Nephron progenitor cell (in vitro differentiated cells): ENCODE data around the gene ACOD1.
"Not testable (repeated sequence)": the region's sequence is repeated elsewhere in the genome, so short reads cannot be mapped to it uniquely, and the experiment has no call there.

Source experiments
- DNase-seq: peaks from one replicate; pipeline ENCODE4 v3.0.0; 2021
- H3K27ac Mint-ChIP-seq: 2 replicates; pipeline ENCODE4 v1.8.0; 2021; ENCODE audit warnings: mild to moderate bottlenecking, moderate library complexity, mixed read lengths
- H3K27me3 Mint-ChIP-seq: 2 replicates; pipeline ENCODE4 v1.8.0; 2021; ENCODE audit warnings: mild to moderate bottlenecking, low read depth, mixed read lengths; ENCODE audit not compliant: poor library complexity
- H3K36me3 Mint-ChIP-seq: 2 replicates; pipeline ENCODE4 v1.8.0; 2021; ENCODE audit warnings: low read depth, mixed read lengths
- H3K4me1 Mint-ChIP-seq: 2 replicates; pipeline ENCODE4 v1.8.0; 2021; ENCODE audit warnings: mixed read lengths
- H3K4me3 Mint-ChIP-seq: 2 replicates; pipeline ENCODE4 v1.8.0; 2021; ENCODE audit warnings: mild to moderate bottlenecking, moderate library complexity, mixed read lengths
- H3K9me3 Mint-ChIP-seq: 2 replicates; pipeline ENCODE4 v1.8.0; 2021; ENCODE audit warnings: mild to moderate bottlenecking, moderate library complexity, mixed read lengths
- TF ChIP-seq, protein P1 (sequence below): fragments of 200-600 bp; sonication (generic); IDR thresholded peaks from 2 replicates; pipeline ENCODE4 v1.5.0; 2021; ENCODE audit warnings: antibody characterized with exemption

Gene ACOD1

DNA sequence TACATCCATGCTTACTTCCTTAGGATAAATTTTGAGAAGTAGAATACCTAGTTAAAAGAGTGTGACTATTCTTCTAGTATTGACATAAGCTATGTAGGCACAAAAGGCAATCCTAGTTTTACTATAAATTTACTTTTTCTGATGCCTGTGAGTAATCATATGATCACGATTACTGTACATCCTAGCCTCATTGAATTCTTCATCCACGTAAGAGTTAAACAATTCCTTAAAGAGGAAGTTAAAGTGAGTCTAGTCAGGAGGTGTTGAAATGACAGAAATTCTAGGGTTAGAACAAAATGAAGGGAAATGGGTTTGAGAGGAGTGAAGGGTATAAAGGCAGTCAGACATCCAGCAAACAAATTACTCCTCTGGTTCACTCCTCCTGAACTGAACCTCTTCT is at the start of gene ACOD1:
TSS of gene ACOD1 (plus strand) at position 363 of the 400 bp plus-strand sequence. CDS start 48 bp downstream, outside the sequence.
- peaks cover 3% of the 10 kb centered on the region for H3K9me3 Mint-ChIP-seq
- no peak within 1 kb of the TSS for H3K27ac Mint-ChIP-seq
- no peak for DNase-seq
- H3K4me1 Mint-ChIP-seq, result no peaks in the 10 kb centered on the region
- H3K4me3 Mint-ChIP-seq, result no peak within 1 kb of the TSS
- TF ChIP-seq, protein P1, sequence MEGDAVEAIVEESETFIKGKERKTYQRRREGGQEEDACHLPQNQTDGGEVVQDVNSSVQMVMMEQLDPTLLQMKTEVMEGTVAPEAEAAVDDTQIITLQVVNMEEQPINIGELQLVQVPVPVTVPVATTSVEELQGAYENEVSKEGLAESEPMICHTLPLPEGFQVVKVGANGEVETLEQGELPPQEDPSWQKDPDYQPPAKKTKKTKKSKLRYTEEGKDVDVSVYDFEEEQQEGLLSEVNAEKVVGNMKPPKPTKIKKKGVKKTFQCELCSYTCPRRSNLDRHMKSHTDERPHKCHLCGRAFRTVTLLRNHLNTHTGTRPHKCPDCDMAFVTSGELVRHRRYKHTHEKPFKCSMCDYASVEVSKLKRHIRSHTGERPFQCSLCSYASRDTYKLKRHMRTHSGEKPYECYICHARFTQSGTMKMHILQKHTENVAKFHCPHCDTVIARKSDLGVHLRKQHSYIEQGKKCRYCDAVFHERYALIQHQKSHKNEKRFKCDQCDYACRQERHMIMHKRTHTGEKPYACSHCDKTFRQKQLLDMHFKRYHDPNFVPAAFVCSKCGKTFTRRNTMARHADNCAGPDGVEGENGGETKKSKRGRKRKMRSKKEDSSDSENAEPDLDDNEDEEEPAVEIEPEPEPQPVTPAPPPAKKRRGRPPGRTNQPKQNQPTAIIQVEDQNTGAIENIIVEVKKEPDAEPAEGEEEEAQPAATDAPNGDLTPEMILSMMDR, result no peak
- H3K27me3 Mint-ChIP-seq, result peaks cover 14% of the 10 kb centered on the region
- H3K36me3 Mint-ChIP-seq, result no peaks in the 10 kb centered on the region

GRCh38 chr13:76899066-76899465 is 49.2 kb upstream of the ACOD1 start:
- H3K4me1 Mint-ChIP-seq, H3K4me3 Mint-ChIP-seq, H3K27ac Mint-ChIP-seq, H3K36me3 Mint-ChIP-seq, DNase-seq: not testable (repeated sequence)
- Mint-ChIP-seq H3K9me3 (peaks cover 21% of the 10 kb centered on the region), H3K27me3 (peaks cover 36% of the 10 kb centered on the region)

GRCh38 chr13:76903544-76904162 is 44.7 kb upstream of the ACOD1 start:
- Mint-ChIP-seq H3K27me3 (peaks cover 28% of the 10 kb centered on the region), H3K4me3 (no peak overlapping the region), H3K4me1 (no peaks in the 10 kb centered on the region), H3K9me3 (peaks cover 13% of the 10 kb centered on the region), H3K27ac (no peak overlapping the region), H3K36me3 (no peaks in the 10 kb centered on the region)
- TF ChIP-seq, protein P1, result peak; percentile 98
- peak; percentile 67 for DNase-seq

GRCh38 chr13:76904507-76904906 is 43.8 kb upstream of the ACOD1 start:
- Mint-ChIP-seq H3K4me1 (no peaks in the 10 kb centered on the region), H3K9me3 (peaks cover 4% of the 10 kb centered on the region), H3K36me3 (no peaks in the 10 kb centered on the region), H3K27ac (no peak overlapping the region), H3K4me3 (no peak overlapping the region), H3K27me3 (peaks cover 28% of the 10 kb centered on the region)
- DNase-seq, result no peak
- TF ChIP-seq, protein P1, result no peak

GRCh38 chr13:76912476-76912875 is 35.8 kb upstream of the ACOD1 start:
- H3K4me1 Mint-ChIP-seq, result no peaks in the 10 kb centered on the region
- no peak for DNase-seq
- H3K27me3 Mint-ChIP-seq, result peaks cover 5% of the 10 kb centered on the region
- H3K27ac Mint-ChIP-seq, result no peak overlapping the region
- TF ChIP-seq, protein P1, result no peak
- H3K9me3 Mint-ChIP-seq, result peaks cover 4% of the 10 kb centered on the region
- H3K36me3 Mint-ChIP-seq, result no peaks in the 10 kb centered on the region
- no peak overlapping the region for H3K4me3 Mint-ChIP-seq

- TF ChIP-seq, protein P1, result no peak
- H3K27ac Mint-ChIP-seq, result no peak overlapping the region
- H3K4me1 Mint-ChIP-seq, result no peaks in the 10 kb centered on the region
- H3K4me3 Mint-ChIP-seq, result no peak overlapping the region
- DNase-seq, result no peak
- H3K9me3 Mint-ChIP-seq, result peaks cover 10% of the 10 kb centered on the region
- H3K36me3 Mint-ChIP-seq, result no peaks in the 10 kb centered on the region
- H3K27me3 Mint-ChIP-seq, result peaks cover 3% of the 10 kb centered on the region
These were observed 34.4 kb upstream of the ACOD1 start for GRCh38 chr13:76913898-76914297.
